GM12864 (cell line): ENCODE data around the gene ASB1.

Experiments
- DNase-seq: peaks from one replicate; pipeline ENCODE4 v3.0.0-alpha.2; 2011; ENCODE audit warnings: low read depth
- H3K4me3 ChIP-seq: 2 replicates; pipeline ENCODE4 v1.5.1; 2011; ENCODE audit warnings: mild to moderate bottlenecking, low read depth, low read length, control low read depth
- TF ChIP-seq, protein P1 (sequence below): IDR thresholded peaks from 2 replicates; pipeline ENCODE4 v1.5.1; 2011; ENCODE audit warnings: low read depth, mild to moderate bottlenecking, moderate library complexity, low read length, control low read depth, inconsistent platforms; ENCODE audit errors: missing control alignments

Gene ASB1

DNA sequence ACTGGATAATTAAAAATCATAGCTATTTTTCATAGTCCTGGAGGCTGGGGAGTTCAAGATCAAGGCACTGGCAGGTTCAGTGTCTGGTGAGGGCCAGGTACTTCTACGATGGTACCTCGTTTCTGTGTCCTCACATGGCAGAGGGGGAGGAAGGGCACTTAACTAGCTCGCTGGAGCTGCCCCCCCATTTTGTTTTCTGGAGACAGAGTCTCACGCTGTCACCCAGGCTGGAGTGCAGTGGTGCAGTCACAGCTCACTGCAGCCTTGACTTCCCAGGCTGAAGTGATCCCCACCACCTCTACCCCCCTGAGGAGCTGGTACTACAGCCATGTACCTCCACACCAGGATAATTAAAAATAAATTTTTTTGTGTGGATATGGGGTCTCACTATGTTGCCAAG is 40.3 kb downstream of the ASB1 start:
- H3K4me3 ChIP-seq, result no peak overlapping the region
- TF ChIP-seq, protein P1, sequence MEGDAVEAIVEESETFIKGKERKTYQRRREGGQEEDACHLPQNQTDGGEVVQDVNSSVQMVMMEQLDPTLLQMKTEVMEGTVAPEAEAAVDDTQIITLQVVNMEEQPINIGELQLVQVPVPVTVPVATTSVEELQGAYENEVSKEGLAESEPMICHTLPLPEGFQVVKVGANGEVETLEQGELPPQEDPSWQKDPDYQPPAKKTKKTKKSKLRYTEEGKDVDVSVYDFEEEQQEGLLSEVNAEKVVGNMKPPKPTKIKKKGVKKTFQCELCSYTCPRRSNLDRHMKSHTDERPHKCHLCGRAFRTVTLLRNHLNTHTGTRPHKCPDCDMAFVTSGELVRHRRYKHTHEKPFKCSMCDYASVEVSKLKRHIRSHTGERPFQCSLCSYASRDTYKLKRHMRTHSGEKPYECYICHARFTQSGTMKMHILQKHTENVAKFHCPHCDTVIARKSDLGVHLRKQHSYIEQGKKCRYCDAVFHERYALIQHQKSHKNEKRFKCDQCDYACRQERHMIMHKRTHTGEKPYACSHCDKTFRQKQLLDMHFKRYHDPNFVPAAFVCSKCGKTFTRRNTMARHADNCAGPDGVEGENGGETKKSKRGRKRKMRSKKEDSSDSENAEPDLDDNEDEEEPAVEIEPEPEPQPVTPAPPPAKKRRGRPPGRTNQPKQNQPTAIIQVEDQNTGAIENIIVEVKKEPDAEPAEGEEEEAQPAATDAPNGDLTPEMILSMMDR, result no peak
- DNase-seq, result no peak

DNA sequence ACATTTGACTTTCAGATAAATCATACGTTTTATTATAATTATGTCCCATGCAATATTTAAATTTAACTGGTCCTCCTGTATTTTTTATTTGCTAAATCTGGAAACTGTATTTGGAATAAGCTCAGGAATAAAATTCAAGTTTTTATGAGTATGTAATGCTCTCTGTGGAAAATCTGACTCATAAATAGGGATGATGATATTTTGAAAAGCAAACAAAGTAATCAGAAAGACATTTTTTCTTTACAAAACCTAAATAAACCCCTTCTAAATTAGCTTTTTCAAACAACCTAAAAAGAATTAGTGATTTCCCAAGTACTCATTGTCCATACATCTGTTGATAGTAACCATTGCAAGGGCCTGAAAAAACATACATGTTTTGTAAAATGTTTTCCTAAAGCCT is 41.1 kb downstream of the ASB1 start:
- H3K4me3 ChIP-seq, result no peak overlapping the region
- no peak for DNase-seq
- TF ChIP-seq, protein P1, result no peak

DNA sequence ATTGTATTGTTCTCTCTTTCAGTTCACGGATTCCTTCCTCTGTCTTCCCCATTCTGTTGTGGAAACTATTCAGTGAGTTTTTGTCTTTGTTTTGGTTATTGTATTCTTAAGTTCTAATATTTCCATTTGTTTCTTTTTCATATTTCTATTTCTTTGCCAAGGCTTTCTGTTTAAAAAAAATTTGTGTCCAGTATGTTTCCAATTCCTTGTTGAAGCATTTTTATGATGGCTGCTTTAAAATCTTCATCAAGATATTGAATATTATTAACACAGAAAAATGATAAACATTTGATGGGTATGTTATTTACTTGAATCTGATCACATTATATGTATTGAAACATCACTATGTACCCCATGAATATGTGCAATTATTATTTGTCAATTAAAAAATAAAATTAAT is 42.4 kb downstream of the ASB1 start:
- no peak overlapping the region for H3K4me3 ChIP-seq
- no peak for DNase-seq
- TF ChIP-seq, protein P1, result no peak

DNA sequence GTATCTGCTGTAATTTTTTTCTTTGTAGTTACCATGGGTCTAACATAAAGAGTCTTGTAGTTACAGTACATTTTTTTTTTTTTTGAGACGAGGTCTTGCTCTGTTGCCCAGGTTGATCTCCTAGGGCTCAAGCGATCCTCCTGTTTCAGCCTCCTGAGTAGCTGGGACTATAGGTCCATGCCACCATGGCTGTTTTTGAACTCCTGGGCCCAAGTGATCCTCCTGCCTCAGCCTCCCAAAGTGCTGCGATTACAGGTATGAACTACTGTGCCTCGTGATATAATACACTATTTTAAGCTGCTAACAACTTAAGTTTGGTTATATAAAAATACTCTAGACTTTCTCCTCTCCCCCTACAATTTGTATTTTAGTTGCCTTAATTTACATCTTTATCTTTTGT is 46.3 kb downstream of the ASB1 start:
- TF ChIP-seq, protein P1, result no peak
- no peak for DNase-seq
- H3K4me3 ChIP-seq, result no peak overlapping the region

DNA sequence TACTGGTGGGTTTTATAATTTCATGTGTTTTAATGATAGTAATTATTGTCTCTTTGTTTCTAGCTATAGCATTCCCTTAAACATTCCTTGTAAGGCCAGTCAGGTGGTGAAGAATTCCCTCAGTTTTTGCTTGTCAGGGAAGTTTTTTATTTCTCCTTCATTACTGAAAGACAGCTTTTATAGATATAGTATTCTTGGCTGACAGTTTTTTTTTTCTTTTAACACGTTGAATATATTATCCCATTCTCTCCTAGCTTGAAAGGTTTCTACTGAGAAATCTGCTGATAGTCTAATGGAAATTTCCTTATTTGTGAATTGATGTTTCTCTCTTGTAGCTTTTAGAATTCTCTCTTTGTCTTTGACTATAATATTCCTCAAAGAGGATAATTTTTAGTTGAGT is 46.8 kb downstream of the ASB1 start:
- DNase-seq, result no peak
- TF ChIP-seq, protein P1, result no peak
- H3K4me3 ChIP-seq, result no peak overlapping the region

DNA sequence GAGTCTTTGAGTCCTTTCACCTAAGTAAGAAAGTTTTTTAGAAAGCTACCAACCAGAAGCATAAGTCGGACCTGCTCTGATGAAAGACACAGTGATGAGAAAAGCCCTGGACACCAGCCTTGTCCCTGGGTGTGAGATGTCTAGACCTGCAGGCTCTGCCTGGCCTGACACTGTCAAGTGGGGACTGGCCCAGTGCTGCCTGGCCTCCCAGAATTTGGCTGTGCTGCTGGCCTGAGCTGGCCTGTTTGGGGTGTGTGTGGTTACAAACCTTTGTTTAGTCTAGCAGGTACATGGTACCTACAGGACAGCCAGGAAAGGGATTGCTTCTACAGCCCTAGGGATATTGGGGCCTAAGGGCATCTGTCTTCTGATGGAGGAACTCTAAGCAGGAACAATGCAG is 48.3 kb downstream of the ASB1 start:
- TF ChIP-seq, protein P1, result no peak
- DNase-seq, result no peak
- no peak overlapping the region for H3K4me3 ChIP-seq

DNA sequence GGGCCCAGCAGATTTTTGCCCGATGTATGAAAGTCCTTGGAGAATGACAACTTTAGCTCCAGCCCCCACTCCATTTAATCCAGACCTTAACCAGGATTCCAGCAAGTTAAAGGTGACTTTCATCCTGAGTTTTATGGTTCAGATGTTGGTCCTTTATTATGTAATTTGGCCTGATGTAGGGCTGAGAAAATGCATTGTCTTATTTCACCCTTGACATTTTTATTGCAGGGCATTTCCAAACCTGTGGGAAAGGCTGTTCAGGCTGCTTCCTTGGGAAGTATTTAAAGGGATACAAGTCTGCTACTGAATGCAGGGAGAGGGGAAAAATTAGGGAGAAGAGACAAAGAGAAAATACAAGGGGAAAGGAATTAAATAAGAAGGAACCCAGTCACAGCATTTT is 48.8 kb downstream of the ASB1 start:
- TF ChIP-seq, protein P1, result no peak
- H3K4me3 ChIP-seq, result no peak overlapping the region
- no peak for DNase-seq
